ENCODE results near the gene MS4A15.
"Not testable (repeated sequence)": the region's sequence is repeated elsewhere in the genome, so short reads cannot be mapped to it uniquely, and the experiment has no call there.

Gene MS4A15

DNA sequence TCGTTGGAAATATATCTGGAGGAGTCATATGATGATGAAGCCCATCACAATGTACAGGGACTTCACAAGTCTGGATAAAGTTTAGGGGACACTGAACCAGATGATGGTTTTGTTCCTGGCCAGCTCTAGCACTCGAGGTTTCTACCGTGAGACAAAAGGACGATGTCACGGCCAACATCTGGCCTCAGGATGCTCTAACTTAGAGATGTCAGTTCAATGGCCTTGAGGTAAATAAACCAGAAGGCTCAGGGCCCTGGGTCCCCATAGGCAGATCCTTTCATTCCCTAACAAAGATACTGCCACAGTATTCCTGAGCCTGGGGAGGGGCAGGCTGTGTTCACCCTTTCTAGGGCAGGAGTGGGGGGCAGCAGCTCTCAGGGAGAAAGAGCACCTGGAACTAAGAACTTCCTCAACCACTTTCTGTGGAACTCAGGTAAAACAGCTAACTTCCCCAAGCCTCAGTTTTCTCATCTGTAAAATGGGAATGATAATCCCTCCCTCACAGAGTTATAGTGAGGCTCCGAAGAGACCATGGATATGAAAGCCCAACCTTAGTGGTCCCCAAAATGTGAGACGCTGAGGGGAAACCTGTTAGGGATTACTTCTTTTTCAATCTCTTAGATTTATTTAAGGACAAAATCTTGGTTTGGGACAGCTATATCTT, 46.7 kb downstream of the MS4A15 start:
- DNase-seq (ENCODE audit: low read depth, low spot score), result no peak

GRCh38 chr11:60809249-60809648, 52.6 kb downstream of the MS4A15 start:
- no peak for DNase-seq (ENCODE audit: low read depth, low spot score)

DNA sequence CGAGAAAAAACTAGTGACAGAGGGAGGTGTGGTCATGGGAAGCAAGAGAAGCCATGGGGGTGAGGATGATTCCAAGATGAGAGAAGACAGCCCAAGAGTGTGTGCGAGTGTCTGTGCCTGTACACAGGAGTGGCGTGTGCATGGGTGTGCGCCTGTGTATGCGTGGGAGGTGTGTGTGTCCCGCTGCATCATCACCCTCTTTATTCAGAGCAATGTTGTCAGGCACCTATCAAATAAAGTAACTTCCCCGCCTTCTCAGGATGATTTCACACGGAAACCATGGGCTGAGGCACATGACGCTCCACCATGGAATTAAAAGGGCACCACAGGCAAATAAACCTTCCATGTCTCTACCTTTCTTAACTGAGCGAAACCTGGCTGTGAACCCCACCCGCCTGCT, 53.0 kb downstream of the MS4A15 start:
- DNase-seq (ENCODE audit: low read depth, low spot score), result no peak

GRCh38 chr11:60810151-60810550, 53.5 kb downstream of the MS4A15 start:
- no peak for DNase-seq (ENCODE audit: low read depth, low spot score)

GRCh38 chr11:60810569-60810968, 53.9 kb downstream of the MS4A15 start:
- no peak for DNase-seq (ENCODE audit: low read depth, low spot score)

GRCh38 chr11:60813324-60813723, 56.7 kb downstream of the MS4A15 start:
- DNase-seq (ENCODE audit: low read depth, low spot score), result no peak

- no peak for DNase-seq (ENCODE audit: low read depth, low spot score)
Observed at GRCh38 chr11:60814112-60814511, 57.4 kb downstream of the MS4A15 start.

- DNase-seq (ENCODE audit: low read depth, low spot score), result no peak
Observed at GRCh38 chr11:60816590-60817157, 60.0 kb downstream of the MS4A15 start.

GRCh38 chr11:60818057-60818456, 61.4 kb downstream of the MS4A15 start:
- no peak for DNase-seq (ENCODE audit: low read depth, low spot score)

- DNase-seq (ENCODE audit: low read depth, low spot score), result no peak
Observed at GRCh38 chr11:60821827-60822599, 65.3 kb downstream of the MS4A15 start.

DNA sequence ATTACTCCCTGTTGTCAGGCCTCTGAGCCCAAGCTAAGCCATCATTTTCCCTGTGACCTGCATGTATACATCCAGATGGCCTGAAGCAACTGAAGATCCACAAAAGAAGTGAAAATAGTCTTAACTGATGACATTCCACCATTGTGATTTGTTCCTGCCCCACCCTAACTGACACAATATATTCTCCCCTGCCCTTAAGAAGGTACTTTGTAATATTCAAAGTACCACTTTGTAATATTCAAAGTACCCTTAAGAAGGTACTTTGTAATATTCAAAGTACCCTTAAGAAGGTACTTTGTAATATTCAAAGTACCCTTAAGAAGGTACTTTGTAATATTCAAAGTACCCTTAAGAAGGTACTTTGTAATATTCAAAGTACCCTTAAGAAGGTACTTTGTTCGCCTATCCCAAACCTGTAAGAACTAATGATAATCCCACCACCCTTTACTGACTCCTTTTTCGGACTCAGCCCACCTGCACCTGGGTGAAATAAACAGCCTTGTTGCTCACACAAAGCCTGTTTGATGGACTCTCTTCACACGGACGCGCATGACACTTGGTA, 67.2 kb downstream of the MS4A15 start:
- not testable (repeated sequence) for DNase-seq (ENCODE audit: low read depth, low spot score)

DNA sequence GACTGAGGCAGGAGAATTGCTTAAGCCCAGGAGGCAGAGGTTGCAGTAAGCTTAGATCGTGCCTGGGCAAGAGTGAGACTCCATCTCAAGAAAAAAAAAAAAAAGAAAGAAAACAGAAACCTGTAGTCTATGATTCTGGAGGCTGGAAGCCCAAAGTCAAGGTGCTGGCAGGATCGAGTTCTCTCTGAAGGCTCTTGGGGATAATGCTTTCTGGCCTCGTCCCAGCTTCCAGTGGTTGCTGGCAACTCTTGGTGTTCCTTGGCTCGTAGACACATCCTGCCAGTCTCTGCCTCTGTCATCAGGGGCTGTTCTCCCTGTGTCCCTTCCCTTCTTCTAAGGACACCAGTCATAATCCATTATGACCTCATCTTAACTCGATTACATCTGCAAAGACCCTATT, 68.5 kb downstream of the MS4A15 start:
- DNase-seq (ENCODE audit: low read depth, low spot score), result no peak

- DNase-seq (ENCODE audit: low read depth, low spot score), result no peak
Observed at GRCh38 chr11:60825790-60826189, 69.1 kb downstream of the MS4A15 start.
